K562 (cell line): ENCODE measurements around the gene CYTH4. TPM values are rescaled to one million over a fixed set of nuclear protein-coding genes. Genes with fewer than 3 reads are reported as not detected.
A peak's percentile ranks its signal among the peaks of the same experiment; 100 is the strongest.

Experiments used
- EP300 ChIP-seq: IDR thresholded peaks from 2 replicates; pipeline ENCODE4 v1.6.1; 2012; ENCODE audit warnings: low read length, improper control_type of control experiment
- FOXJ3 ChIP-seq: sonication (generic); formaldehyde crosslinking; IDR thresholded peaks from 2 replicates; pipeline ENCODE4 v1.4.0; 2020; ENCODE audit warnings: mild to moderate bottlenecking, missing genetic modification reagents
- KDM4B ChIP-seq, 2 experiments: fragments of 450-650 bp in 1 of 2; sonication (generic) in 1 of 2; IDR thresholded peaks; 2 replicates each; pipeline ENCODE4 v1.6.1; 2016 to 2017; ENCODE audit warnings: borderline replicate concordance in 2 of 2, antibody characterized with exemption in 1 of 2, low read depth in 1 of 2, mild to moderate bottlenecking in 1 of 2
- PPARD ChIP-seq: fragments of 250-450 bp; sonication (Bioruptor Pico); IDR thresholded peaks from 2 replicates; pipeline ENCODE4 v1.8.0; 2022; ENCODE audit warnings: inconsistent platforms, mild to moderate bottlenecking, moderate library complexity
- RBM17 ChIP-seq: fragments of 200-400 bp; formaldehyde crosslinking; IDR thresholded peaks from 2 replicates; pipeline ENCODE4 v1.6.1; 2017; ENCODE audit warnings: low read depth, mild to moderate bottlenecking, low read length, borderline replicate concordance
- RBM39 ChIP-seq: fragments of 200-400 bp; formaldehyde crosslinking; optimal IDR thresholded peaks from 2 replicates; pipeline ENCODE3; 2018; ENCODE audit warnings: low read depth, low read length
- SETDB1 ChIP-seq: IDR thresholded peaks from one replicate; pipeline ENCODE4 v1.6.1; 2012; ENCODE audit warnings: low read length, control low read depth, inconsistent platforms
- SNRNP70 ChIP-seq: fragments of 200-400 bp; formaldehyde crosslinking; optimal IDR thresholded peaks from 2 replicates; pipeline ENCODE3; 2017; ENCODE audit warnings: low read depth, low read length
- SP2 ChIP-seq: IDR thresholded peaks from 2 replicates; pipeline ENCODE4 v1.6.1; 2011; ENCODE audit warnings: mild to moderate bottlenecking, low read depth, low read length, moderate library complexity; ENCODE audit not compliant: poor library complexity, severe bottlenecking; ENCODE audit errors: extremely low read depth
- ZC3H11A ChIP-seq: IDR thresholded peaks from 2 replicates; pipeline ENCODE4 v1.6.1; 2012; ENCODE audit warnings: low read depth, low read length, improper control_type of control experiment
- ZNF184 ChIP-seq: sonication (generic); formaldehyde crosslinking; IDR thresholded peaks from 2 replicates; pipeline ENCODE4 v1.5.0; 2020; ENCODE audit warnings: missing genetic modification reagents
- ZSCAN29 ChIP-seq: fragments of 450-650 bp; IDR thresholded peaks from 2 replicates; pipeline ENCODE4 v1.6.1; 2017
- polyA plus RNA-seq, 8 experiments: library from polyadenylated mRNA; depleted of rRNA in 4 of 8; stranded (reverse) in 5 of 8; unstranded in 3 of 8; fragments of >200 nt; fragmentation: Nextera tagmentation in 2 of 8; fragmentation: Illumina TruSeq in 1 of 8; extraction: Ambion mirVana in 2 of 8; extraction: Trizol in 1 of 8; gene quantifications; 2 replicates each; pipeline versions ENCODE4 v1.2.1 to v1.2.3, GENCODE V29; 2011 to 2014; ENCODE audit warnings: inconsistent platforms in 1 of 8, missing spikeins in 1 of 8
- total RNA-seq, 7 experiments: library from RNA; depleted of rRNA in 6 of 7; stranded (reverse); fragments of >200 nt in 6 of 7; fragmentation: Illumina TruSeq in 2 of 7; extraction: Trizol in 2 of 7; gene quantifications; 2 replicates each; pipeline versions ENCODE4 v1.2.1 to v1.2.3, GENCODE V29; 2011 to 2021; ENCODE audit warnings: low replicate concordance in 1 of 7
- TF ChIP-seq, protein P1 (sequence below): sonication (generic); formaldehyde crosslinking; IDR thresholded peaks from 2 replicates; pipeline ENCODE4 v1.8.0; 2022; ENCODE audit warnings: mild to moderate bottlenecking, missing genetic modification reagents
- TF ChIP-seq, protein P2 (sequence below), 3 experiments: IDR thresholded peaks in 2 of 3; conservative IDR thresholded peaks in 1 of 3; 2 replicates each; pipeline ENCODE4 v1.5.1; 2011 to 2012; ENCODE audit warnings: low read length in 3 of 3, mild to moderate bottlenecking in 3 of 3, control low read depth in 2 of 3, improper control_type of control experiment in 1 of 3, inconsistent platforms in 1 of 3, low read depth in 1 of 3, mixed read lengths in 1 of 3, moderate library complexity in 1 of 3; ENCODE audit not compliant: insufficient read depth in 2 of 3
- TF ChIP-seq, protein P3 (sequence below): fragments of 450-650 bp; IDR thresholded peaks from 2 replicates; pipeline ENCODE4 v1.6.1; 2017; ENCODE audit warnings: mild to moderate bottlenecking, moderate library complexity
- TF ChIP-seq, protein P4 (sequence below), 2 experiments: IDR thresholded peaks in 1 of 2; conservative IDR thresholded peaks in 1 of 2; 2 replicates each; pipeline ENCODE4 v1.6.1; 2016; ENCODE audit warnings: low read depth in 2 of 2, mild to moderate bottlenecking in 1 of 2, missing compliant biosample characterization in 1 of 2, missing genetic modification characterization in 1 of 2, moderate library complexity in 1 of 2
- TF ChIP-seq, protein P5 (sequence below): fragments of 450-650 bp; formaldehyde crosslinking; conservative IDR thresholded peaks from 2 replicates; pipeline ENCODE4 v1.4.0; 2022; ENCODE audit warnings: mild to moderate bottlenecking, missing genetic modification characterization
- TF ChIP-seq, protein P6 (sequence below): fragments of 250-450 bp; sonication (Bioruptor Pico); IDR thresholded peaks from 2 replicates; pipeline ENCODE4 v1.4.0; 2020; ENCODE audit warnings: borderline replicate concordance

CYTH4 gene
- total and polyA plus RNA-seq, 9 of the 15 experiments (the other 6 are each of a cell fraction or from before 2014, with no cell fraction given) = 0.03 to 2.0 (median 0.61) TPM; not detected in 1

DNA sequence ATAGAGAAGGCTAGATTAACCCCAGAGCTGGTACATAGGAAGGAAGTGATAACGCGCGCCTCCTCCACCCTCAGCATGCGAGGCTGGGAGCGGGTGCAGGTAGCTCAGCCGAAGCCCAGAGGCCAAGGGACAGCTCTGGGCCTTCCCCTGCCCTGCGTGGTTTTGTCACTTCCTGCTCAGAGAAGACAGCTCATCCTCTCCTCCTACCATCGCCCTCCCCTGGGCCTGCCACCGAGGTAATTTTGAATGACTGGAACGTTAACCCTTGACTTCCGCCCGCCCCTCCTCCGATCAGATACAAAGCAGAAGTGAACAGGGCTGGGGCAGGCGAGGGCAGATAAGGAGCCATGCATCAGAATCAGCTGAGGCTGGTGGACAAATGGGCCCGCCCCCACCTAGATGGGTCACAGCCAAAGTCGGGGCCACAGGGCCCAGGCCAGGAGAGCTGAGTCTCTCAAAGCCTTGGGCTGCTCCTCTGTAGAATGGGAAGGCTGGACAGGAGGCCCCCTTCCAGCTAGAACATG is 39.9 kb upstream of the CYTH4 start (continued):
- TF ChIP-seq, protein P1, sequence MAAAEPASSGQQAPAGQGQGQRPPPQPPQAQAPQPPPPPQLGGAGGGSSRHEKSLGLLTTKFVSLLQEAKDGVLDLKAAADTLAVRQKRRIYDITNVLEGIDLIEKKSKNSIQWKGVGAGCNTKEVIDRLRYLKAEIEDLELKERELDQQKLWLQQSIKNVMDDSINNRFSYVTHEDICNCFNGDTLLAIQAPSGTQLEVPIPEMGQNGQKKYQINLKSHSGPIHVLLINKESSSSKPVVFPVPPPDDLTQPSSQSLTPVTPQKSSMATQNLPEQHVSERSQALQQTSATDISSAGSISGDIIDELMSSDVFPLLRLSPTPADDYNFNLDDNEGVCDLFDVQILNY (CRISPR knock-in tag) = no peak
- TF ChIP-seq, protein P2, sequence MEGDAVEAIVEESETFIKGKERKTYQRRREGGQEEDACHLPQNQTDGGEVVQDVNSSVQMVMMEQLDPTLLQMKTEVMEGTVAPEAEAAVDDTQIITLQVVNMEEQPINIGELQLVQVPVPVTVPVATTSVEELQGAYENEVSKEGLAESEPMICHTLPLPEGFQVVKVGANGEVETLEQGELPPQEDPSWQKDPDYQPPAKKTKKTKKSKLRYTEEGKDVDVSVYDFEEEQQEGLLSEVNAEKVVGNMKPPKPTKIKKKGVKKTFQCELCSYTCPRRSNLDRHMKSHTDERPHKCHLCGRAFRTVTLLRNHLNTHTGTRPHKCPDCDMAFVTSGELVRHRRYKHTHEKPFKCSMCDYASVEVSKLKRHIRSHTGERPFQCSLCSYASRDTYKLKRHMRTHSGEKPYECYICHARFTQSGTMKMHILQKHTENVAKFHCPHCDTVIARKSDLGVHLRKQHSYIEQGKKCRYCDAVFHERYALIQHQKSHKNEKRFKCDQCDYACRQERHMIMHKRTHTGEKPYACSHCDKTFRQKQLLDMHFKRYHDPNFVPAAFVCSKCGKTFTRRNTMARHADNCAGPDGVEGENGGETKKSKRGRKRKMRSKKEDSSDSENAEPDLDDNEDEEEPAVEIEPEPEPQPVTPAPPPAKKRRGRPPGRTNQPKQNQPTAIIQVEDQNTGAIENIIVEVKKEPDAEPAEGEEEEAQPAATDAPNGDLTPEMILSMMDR (IDR thresholded peaks at IDR 0.05 in 2 of 3, conservative IDR thresholded peaks at IDR 0.05 in 1 of 3; ENCODE audit: insufficient read depth in 2 of 3, low read depth in 1 of 3, low read length in 3 of 3) = no peak
- TF ChIP-seq ZC3H11A (no peak), ZNF184 (CRISPR knock-in tag) (no peak), SP2 (no peak), SETDB1 (no peak), RBM39 (no peak), KDM4B (IDR thresholded peaks at IDR 0.05; ENCODE audit: borderline replicate concordance in 2 of 2, low read depth in 1 of 2) (no peak), PPARD (no peak), SNRNP70 (no peak), RBM17 (no peak), FOXJ3 (CRISPR knock-in tag) (no peak), EP300 (peak; percentile 90), ZSCAN29 (no peak)
- TF ChIP-seq, protein P3, sequence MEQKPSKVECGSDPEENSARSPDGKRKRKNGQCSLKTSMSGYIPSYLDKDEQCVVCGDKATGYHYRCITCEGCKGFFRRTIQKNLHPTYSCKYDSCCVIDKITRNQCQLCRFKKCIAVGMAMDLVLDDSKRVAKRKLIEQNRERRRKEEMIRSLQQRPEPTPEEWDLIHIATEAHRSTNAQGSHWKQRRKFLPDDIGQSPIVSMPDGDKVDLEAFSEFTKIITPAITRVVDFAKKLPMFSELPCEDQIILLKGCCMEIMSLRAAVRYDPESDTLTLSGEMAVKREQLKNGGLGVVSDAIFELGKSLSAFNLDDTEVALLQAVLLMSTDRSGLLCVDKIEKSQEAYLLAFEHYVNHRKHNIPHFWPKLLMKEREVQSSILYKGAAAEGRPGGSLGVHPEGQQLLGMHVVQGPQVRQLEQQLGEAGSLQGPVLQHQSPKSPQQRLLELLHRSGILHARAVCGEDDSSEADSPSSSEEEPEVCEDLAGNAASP = no peak
- TF ChIP-seq, protein P4, sequence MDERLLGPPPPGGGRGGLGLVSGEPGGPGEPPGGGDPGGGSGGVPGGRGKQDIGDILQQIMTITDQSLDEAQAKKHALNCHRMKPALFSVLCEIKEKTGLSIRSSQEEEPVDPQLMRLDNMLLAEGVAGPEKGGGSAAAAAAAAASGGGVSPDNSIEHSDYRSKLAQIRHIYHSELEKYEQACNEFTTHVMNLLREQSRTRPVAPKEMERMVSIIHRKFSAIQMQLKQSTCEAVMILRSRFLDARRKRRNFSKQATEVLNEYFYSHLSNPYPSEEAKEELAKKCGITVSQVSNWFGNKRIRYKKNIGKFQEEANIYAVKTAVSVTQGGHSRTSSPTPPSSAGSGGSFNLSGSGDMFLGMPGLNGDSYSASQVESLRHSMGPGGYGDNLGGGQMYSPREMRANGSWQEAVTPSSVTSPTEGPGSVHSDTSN (CRISPR knock-in tag; IDR thresholded peaks at IDR 0.05; ENCODE audit: low read depth) = 0 out of 2 replicates have a peak, but pooled peaks have one; percentile 25
- TF ChIP-seq, protein P4 (tag; conservative IDR thresholded peaks at IDR 0.05; ENCODE audit: low read depth) = peak; percentile 85
- TF ChIP-seq, protein P5, sequence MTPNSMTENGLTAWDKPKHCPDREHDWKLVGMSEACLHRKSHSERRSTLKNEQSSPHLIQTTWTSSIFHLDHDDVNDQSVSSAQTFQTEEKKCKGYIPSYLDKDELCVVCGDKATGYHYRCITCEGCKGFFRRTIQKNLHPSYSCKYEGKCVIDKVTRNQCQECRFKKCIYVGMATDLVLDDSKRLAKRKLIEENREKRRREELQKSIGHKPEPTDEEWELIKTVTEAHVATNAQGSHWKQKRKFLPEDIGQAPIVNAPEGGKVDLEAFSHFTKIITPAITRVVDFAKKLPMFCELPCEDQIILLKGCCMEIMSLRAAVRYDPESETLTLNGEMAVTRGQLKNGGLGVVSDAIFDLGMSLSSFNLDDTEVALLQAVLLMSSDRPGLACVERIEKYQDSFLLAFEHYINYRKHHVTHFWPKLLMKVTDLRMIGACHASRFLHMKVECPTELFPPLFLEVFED (CRISPR knock-in tag) = 0 out of 2 replicates have a peak, but pooled peaks have one; percentile 23
- TF ChIP-seq, protein P6, sequence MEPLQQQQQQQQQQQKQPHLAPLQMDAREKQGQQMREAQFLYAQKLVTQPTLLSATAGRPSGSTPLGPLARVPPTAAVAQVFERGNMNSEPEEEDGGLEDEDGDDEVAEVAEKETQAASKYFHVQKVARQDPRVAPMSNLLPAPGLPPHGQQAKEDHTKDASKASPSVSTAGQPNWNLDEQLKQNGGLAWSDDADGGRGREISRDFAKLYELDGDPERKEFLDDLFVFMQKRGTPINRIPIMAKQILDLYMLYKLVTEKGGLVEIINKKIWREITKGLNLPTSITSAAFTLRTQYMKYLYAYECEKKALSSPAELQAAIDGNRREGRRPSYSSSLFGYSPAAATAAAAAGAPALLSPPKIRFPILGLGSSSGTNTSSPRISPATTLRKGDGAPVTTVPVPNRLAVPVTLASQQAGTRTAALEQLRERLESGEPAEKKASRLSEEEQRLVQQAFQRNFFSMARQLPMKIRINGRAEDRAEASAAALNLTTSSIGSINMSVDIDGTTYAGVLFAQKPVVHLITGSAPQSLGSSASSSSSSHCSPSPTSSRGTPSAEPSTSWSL = no peak
